ENCODE results near the gene STX4.

STX4 gene

DNA sequence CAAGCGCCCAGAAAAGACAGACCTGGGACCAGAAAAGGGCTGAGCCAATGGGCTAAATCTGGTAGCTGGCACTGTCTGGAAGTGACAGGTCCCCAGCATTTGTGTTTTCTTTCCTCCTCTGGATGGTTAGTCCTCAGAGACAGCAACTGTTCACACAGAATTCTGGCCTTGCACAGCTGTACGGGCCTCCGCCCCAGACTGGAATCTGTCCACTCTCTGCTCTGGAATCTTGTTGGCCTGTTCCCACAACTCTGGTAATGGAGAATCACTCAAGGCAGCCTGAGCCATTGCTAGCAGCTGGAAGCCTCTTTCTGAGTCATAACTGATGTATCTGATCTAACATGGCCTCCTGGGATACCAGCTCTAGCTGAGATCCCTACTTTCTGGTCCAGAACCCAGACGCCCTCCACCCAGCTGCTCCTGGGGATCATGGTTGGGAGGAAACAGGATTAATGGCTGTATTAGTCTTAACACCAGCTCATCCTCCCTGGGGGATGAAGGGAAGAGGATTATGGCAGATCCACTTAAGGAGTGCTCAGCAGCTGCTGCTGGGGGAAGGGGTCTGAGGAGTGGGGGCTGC is 31.6 kb downstream of the STX4 start:
- DNase-seq (ENCODE audit: low read depth, low spot score), result peak; percentile 66

DNA sequence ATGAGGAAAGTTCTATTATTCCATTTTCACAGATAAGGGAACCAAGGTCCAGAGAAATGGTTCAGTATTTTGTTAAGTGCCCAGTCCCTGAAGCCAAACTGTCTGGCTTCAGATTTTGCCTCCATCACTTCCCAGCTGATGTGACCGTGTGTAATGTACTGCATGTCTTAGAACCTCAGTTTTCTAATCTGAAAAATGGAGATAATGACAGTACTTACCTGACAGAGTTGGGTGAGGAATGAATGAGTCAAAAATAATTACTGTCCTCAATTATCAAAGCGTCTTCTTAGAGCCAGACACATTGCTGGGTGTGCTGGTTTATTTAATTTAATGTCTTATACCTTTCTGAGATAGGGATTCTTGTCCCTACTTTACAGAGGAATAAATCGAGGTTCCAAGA is 34.0 kb downstream of the STX4 start:
- DNase-seq (ENCODE audit: low read depth, low spot score), result no peak

DNA sequence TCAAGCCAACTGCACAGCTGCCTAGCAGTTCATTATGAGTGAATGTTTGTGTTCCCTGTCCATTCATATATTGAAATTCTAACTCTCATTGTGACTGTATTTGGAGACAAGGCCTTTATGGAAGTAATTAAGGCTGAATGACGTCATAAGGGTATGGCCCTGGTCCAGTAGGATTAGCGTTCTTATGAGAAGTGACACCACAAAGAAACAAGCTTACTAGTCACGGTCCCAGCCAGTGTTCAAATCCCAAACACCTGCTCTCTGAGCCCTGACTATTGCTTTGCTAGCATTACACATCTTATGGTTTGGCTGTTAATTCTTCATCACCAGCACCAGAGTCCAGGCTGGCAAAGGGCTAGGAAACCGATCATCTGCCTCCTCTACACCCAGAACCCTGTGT is 38.5 kb downstream of the STX4 start:
- DNase-seq (ENCODE audit: low read depth, low spot score), result no peak

DNA sequence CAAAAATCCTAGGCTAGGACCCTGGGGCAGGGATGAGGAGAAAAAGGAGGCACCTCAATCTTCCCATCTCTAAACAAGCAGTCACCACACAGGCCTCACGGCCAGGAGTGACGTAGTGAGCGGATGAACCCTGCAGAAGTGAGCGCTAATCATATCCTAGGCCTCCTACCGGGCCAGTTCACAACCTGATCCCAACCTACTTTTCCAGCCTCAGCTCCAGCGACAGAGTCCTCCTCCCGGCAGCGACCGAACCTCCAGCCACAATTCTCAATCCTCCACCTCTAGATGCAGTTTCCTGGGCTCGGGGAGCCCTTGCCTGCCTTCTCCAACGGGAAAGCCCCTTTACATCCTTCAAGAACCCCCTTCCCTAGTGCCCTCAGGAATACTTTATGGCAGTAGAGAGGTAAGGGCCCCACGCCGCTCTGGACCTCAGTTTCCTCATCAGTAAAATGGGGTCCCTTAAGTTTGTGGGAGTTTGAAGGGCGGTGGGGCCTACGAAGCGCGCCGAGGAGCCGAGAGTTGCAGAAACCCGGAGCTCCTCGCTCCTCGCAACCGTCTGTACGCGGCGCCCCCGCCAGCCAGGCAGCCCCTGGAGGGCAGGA is 39.3 kb downstream of the STX4 start:
- no peak for DNase-seq (ENCODE audit: low read depth, low spot score)

DNA sequence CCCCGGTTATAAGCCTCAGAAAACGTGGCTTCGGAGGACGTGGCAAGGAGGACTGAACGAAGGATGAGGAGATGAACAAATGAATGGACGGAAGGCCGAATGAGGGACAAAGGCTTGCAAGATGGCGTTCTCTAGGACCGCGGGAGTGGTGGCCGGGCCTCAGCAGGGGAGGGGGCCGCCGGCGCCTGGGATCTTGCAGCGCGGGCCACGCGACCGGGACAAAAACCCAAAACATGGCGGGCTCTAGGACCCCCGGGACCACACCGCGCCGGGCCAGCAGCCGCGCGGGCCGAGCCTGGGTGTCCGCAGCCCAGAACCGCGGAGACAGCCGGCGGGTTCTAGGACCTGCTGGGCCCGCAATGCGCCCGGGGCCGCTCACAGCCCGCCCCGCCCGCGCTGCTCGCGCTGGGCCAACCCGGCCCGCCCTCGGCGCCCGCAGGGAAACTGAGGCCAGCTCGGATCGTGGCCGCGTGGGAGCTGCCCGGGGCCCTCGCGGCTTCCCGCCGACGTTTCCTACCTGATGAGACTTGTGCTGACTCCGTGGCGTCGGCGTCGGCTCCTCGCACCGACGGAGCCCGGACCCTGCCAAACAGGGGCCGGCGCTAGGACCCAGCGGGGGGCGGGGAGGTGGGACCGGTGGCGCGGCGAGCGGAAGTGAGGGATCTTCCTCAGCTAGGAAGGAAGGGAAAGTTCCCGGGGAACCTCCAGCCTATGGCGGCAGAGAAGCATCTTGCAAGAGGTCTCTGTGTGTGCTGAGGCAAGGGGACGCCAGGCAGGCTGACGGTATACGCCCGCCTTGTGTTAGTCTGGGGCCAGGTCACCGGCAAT is 40.0 kb downstream of the STX4 start:
- DNase-seq (ENCODE audit: low read depth, low spot score), result peak; percentile 80

DNA sequence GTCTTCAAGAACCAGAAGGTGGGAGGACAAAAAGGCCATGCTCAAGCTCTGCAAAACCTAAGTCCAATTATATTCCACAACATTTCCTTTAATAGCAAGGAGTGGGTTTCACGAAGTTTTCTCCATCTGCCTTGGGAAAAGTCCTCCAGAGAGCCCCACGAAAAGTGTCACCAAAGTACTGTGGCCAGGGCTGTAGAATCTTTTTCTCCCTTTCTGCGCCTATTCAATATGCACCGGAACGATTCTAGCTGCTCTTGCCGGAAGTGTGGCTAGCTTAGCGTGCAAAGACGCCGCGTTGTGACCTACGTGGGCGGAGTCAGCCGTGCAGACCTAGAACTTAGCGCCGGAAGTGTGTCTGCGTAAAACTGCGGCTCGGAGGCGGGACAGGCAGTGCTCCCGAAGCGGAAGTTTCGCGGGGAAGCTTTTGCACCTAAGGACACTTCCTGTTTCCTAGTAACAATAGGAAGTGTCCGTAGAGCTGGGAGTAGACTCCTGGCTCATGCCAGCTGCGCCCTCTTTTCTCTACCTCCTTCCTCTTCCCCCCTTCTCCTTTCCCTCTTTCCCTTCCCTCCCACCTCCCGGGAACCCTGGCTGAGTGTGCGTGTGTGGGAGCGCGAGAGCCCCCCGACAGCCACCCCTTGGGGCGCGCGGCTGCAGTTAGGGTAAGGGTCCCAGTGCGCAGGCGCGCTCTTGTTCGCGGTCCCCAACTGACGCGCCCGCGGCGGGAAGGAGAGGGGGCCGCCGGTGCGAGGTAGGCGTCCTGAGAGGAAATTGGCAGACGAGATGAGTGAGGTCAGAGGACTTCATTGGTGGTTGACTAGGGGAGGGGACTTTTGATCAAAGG is 40.8 kb downstream of the STX4 start, which contains the start of the genes ZNF646 and ZNF668:
ZNF646 (plus strand) TSS at position 453 of the 844 bp plus-strand sequence. CDS start 1,903 bp downstream, outside the sequence.
ZNF668 (minus strand) TSS at position 271 of the 844 bp plus-strand sequence. CDS start 9,781 bp downstream, outside the sequence.
- DNase-seq (ENCODE audit: low read depth, low spot score), result peak; percentile 98

DNA sequence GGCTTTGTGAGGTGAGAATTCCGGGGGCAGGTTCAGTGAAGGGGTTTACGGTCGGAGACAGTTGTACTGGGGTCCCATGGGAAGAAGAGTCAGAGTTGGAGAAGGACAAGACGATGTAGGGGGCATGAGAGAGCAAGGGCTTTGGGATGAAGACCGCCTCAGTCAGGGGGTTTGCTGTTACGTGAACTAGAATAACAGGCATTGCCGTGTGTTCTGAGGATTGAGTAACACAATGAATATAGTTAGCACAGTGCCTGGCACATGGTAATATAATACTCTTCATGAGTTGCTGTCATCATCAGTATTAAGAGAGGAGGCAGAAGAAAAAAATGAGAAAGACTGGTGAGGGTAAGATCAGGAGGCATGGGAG is 41.4 kb downstream of the STX4 start:
- DNase-seq (ENCODE audit: low read depth, low spot score), result no peak

DNA sequence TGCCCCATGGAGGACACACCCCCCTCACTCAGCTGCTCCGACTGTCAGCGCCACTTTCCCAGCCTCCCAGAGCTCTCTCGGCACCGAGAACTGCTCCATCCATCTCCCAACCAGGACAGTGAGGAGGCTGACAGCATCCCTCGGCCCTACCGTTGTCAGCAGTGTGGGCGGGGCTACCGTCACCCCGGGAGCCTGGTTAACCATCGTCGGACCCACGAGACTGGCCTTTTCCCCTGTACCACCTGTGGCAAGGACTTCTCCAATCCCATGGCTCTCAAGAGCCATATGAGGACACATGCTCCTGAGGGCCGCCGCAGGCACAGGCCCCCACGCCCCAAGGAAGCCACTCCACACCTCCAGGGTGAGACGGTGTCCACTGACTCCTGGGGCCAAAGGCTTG is 43.0 kb downstream of the STX4 start:
- no peak for DNase-seq (ENCODE audit: low read depth, low spot score)

DNA sequence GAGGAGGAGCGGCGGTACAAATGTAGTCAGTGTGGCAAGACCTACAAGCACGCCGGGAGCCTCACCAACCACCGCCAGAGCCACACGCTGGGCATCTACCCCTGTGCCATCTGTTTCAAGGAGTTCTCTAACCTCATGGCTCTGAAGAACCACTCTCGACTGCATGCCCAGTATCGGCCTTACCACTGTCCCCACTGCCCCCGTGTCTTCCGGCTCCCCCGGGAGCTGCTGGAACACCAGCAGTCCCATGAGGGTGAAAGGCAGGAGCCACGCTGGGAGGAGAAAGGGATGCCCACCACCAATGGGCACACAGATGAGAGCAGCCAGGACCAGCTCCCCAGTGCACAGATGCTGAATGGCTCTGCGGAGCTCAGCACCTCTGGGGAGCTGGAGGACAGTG is 43.7 kb downstream of the STX4 start:
- no peak for DNase-seq (ENCODE audit: low read depth, low spot score)

DNA sequence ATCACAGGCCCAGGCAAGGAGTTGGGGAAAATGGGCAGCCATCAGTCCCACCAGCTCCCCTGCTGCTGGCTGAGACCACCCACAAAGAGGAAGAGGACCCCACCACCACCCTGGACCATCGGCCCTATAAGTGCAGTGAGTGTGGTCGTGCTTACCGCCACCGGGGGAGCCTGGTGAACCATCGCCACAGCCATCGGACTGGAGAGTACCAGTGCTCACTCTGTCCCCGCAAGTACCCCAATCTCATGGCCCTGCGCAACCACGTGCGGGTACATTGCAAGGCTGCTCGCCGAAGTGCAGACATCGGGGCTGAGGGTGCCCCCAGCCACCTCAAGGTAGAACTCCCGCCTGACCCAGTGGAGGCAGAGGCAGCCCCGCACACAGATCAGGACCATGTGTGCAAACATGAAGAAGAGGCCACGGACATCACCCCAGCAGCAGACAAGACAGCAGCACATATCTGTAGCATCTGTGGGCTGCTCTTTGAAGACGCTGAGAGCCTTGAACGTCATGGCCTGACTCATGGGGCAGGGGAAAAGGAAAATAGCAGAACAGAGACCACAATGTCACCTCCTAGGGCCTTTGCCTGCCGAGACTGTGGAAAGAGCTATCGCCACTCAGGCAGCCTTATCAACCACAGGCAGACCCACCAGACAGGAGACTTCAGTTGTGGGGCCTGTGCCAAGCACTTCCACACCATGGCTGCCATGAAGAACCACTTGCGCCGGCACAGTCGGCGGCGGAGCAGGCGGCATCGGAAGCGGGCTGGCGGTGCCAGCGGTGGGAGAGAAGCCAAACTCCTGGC is 44.4 kb downstream of the STX4 start:
- DNase-seq (ENCODE audit: low read depth, low spot score), result no peak

DNA sequence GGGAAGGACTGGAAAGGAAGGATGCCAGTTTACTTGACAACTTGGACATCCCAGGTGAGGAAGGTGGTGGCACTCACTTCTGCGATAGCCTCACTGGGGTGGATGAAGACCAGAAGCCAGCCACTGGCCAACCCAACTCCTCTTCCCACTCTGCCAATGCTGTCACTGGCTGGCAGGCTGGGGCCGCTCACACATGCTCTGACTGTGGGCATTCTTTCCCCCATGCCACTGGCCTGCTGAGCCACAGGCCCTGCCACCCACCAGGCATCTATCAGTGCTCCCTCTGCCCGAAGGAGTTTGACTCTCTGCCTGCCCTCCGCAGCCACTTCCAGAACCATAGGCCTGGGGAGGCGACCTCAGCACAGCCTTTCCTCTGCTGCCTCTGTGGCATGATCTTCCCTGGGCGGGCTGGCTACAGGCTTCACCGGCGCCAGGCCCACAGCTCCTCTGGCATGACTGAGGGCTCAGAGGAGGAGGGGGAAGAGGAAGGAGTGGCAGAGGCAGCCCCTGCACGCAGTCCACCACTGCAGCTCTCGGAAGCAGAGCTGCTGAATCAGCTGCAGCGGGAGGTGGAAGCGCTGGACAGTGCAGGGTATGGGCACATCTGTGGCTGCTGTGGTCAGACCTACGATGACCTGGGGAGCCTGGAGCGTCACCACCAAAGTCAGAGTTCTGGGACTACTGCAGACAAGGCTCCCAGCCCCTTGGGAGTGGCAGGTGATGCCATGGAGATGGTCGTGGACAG is 45.4 kb downstream of the STX4 start:
- no peak for DNase-seq (ENCODE audit: low read depth, low spot score)

DNA sequence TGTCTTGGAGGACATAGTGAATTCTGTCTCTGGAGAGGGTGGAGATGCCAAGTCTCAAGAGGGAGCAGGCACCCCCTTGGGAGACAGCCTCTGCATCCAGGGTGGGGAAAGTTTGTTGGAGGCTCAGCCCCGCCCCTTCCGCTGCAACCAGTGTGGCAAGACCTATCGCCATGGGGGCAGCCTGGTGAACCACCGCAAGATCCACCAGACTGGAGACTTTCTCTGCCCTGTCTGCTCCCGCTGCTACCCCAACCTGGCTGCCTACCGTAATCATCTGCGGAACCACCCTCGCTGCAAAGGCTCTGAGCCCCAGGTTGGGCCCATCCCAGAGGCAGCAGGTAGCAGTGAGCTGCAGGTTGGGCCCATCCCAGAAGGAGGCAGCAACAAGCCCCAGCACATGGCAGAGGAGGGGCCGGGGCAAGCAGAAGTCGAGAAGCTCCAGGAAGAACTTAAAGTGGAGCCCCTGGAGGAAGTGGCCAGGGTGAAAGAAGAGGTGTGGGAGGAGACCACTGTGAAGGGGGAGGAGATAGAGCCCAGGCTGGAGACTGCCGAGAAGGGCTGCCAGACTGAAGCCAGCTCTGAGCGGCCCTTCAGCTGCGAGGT is 46.1 kb downstream of the STX4 start:
- no peak for DNase-seq (ENCODE audit: low read depth, low spot score)

DNA sequence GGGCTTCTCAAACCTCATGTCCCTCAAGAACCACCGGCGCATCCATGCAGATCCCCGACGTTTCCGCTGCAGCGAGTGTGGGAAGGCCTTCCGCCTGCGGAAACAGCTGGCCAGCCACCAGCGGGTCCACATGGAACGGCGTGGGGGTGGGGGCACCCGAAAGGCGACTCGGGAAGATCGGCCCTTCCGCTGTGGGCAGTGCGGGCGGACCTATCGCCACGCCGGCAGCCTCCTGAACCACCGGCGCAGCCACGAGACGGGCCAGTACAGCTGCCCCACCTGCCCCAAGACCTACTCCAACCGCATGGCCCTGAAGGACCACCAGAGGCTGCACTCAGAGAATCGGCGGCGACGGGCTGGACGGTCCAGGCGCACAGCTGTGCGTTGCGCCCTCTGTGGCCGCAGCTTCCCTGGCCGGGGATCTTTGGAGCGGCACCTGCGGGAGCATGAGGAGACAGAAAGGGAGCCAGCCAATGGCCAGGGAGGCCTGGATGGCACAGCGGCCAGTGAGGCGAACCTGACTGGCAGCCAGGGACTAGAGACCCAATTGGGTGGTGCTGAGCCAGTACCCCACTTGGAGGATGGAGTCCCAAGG is 46.8 kb downstream of the STX4 start:
- no peak for DNase-seq (ENCODE audit: low read depth, low spot score)

DNA sequence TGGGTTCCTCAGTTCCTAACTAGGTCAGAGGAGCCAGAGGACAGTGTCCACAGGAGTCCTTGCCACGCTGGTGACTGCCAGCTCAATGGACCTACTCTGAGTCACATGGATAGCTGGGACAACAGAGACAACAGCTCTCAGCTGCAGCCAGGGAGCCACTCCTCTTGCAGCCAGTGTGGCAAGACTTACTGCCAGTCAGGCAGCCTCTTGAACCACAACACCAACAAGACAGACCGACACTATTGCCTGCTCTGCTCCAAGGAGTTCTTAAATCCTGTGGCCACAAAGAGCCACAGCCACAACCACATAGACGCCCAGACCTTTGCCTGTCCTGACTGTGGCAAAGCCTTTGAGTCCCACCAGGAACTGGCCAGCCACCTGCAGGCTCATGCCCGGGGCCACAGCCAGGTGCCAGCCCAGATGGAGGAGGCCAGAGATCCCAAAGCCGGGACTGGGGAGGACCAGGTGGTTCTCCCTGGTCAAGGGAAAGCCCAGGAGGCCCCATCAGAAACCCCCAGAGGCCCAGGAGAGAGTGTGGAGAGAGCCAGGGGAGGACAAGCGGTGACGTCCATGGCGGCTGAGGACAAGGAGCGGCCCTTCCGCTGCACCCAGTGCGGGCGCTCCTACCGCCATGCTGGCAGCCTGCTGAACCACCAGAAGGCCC is 47.5 kb downstream of the STX4 start:
- no peak for DNase-seq (ENCODE audit: low read depth, low spot score)

DNA sequence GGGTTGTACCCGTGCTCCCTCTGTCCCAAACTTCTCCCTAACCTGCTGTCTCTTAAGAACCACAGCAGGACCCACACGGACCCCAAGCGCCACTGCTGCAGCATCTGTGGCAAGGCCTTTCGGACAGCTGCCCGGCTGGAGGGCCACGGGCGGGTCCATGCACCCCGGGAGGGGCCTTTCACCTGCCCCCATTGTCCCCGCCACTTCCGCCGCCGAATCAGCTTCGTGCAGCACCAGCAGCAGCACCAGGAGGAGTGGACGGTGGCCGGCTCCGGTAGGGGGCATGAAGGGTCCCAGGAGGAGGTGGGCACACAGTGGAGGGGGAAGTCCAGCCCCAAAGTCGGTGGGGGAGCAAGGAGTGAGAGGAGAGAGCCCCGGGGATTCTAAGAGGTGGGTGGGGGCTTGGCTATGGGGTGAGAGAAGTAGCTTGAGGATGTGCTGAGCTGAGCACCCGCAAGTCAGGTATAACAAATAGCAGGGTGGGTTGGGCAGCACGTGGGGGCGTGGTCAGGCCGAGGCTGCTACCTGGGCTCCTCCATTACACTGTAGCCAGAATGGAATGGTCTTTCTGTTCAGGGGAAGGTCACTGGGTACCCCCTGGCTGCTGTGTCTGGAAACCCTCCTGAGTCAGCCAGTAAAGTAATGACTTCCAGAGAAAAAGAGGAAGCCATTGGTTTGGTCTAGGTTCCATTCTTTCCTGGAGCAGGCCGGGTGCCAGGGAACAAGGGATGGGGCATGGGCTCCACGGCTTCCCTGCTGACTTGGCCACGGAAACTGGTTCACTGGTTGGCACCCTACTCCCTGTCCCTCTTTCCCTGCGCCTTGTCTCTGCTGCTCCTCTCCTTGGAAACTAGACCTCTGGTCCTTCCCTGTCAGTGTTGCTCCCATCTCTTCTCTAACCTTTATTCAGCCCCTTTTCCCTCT is 48.3 kb downstream of the STX4 start:
- DNase-seq (ENCODE audit: low read depth, low spot score), result no peak

DNA sequence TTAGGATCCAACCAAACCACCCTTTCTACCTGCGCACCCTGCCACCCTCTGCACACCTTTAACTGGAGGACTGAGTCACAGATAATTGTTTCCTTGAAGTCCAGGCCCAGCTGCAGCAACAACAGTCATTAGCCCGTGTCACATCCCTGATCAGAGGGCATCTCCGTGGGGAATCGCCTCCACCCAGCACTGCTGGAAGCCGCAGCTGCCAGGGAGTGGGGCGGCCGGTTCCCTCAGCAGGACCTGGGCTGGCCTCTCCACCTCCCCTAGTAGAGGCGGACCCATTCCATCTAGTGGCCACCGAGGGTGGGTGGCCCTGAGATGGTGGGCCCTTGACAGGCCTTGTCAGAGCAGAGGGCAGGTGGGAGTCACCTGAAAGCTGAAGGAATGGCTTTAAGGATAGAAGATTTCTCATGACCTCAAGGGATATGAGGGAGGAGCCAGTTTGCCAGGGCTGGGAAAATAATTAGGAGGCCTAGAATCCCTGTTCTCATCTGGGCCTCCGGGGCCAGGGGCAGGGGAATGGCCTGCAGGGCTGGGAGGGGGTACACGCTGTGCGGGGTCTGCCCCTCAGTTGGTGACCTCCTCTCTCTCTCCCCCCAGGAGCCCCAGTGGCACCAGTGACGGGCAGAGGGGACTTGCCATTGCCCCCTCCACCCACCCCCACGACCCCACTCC is 49.1 kb downstream of the STX4 start:
- DNase-seq (ENCODE audit: low read depth, low spot score), result no peak

DNA sequence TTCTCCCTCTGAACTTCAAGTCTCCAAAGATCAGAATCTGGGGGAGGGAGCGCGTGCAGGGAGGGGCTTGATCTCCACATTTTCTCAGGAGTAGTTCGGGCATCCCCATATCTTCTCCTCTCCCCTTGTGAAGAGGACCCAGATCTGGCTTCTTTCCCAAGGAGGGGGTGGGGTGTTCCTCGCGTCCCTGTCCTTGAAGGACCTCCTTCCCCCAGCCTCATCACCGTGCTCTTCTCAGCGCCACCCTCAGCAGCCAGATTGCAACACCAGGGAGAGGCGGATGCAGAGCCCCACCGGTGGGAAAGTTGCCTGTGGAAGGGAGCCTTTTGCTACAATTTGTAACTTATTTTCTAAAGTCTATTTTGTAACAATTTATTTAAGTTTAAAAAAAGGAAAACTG is 49.7 kb downstream of the STX4 start:
- no peak for DNase-seq (ENCODE audit: low read depth, low spot score)

All from smooth muscle cell of the brain vasculature (primary cell).